Panc1 (cell line): Measurements from ENCODE around the gene MYEOV. TPM values are rescaled to one million over a fixed set of nuclear protein-coding genes. Genes with fewer than 3 reads are reported as not detected.

Source experiments
- ATAC-seq: fragments of 200-7000 bp; cut with Tn5 transposase; 2 replicates; pipeline ENCODE4 v1.9.1; 2020; ENCODE audit warnings: mild to moderate bottlenecking, moderate library complexity
- BruUV-seq: library from RNA; stranded (reverse); fragments of 400-500 nt; replicated peaks from 2 replicates; lab custom pipeline; 2021; lab: Mats Ljungman, UMichigan
- CTCF ChIA-PET: fragments of 300-600 bp; sonication (Branson Sonifier 250); formaldehyde crosslinking; loops from one replicate; lab custom pipeline; 2022; ENCODE audit warnings: antibody characterized with exemption; lab: Charles Lee
- POLR2A ChIA-PET: fragments of 300-600 bp; sonication (Branson Sonifier 250); formaldehyde crosslinking; loops from one replicate; lab custom pipeline; 2022; ENCODE audit warnings: antibody characterized with exemption; lab: Charles Lee
- DNase-seq: peaks from one replicate; pipeline ENCODE4 v3.0.0-alpha.2; 2010; ENCODE audit warnings: low read depth, low spot score
- H3K27ac ChIP-seq: 2 replicates; pipeline ENCODE4 v1.5.1; 2011; ENCODE audit warnings: mild to moderate bottlenecking, low read length, inconsistent platforms
- H3K27me3 ChIP-seq: fragments of 200-500 bp; sonication (Bioruptor generic); 2 replicates; pipeline ENCODE4 v1.6.0; 2014; ENCODE audit warnings: low read length, inconsistent platforms; ENCODE audit not compliant: control insufficient read depth, insufficient read depth
- H3K36me3 ChIP-seq: fragments of 200-500 bp; sonication (Bioruptor generic); 2 replicates; pipeline ENCODE4 v1.5.1; 2014; ENCODE audit warnings: inconsistent platforms, mild to moderate bottlenecking, low read length, moderate library complexity; ENCODE audit not compliant: control insufficient read depth, insufficient read depth
- H3K4me1 ChIP-seq: 2 replicates; pipeline ENCODE4 v1.5.1; 2011; ENCODE audit warnings: inconsistent platforms, mild to moderate bottlenecking, low read length, moderate library complexity; ENCODE audit not compliant: control insufficient read depth, insufficient read depth
- H3K4me3 ChIP-seq, 2 experiments: 2 replicates each; pipeline ENCODE4 v1.5.1; 2011 to 2012; ENCODE audit warnings: low read depth in 2 of 2, low read length in 2 of 2, mild to moderate bottlenecking in 2 of 2, inconsistent platforms in 1 of 2, moderate library complexity in 1 of 2
- H3K9me3 ChIP-seq: fragments of 200-500 bp; sonication (Bioruptor generic); 2 replicates; pipeline ENCODE4 v1.5.1; 2014; ENCODE audit warnings: low read depth, mild to moderate bottlenecking, inconsistent platforms, low read length, moderate library complexity; ENCODE audit not compliant: control insufficient read depth, insufficient read depth
- POLR2AphosphoS5 ChIP-seq: IDR thresholded peaks from 2 replicates; pipeline ENCODE4 v1.6.1; 2012; ENCODE audit warnings: mild to moderate bottlenecking, low read depth, low read length, moderate library complexity
- SIN3A ChIP-seq: IDR thresholded peaks from 2 replicates; pipeline ENCODE4 v1.6.1; 2012; ENCODE audit warnings: low read depth, mild to moderate bottlenecking, low read length, moderate library complexity, borderline replicate concordance; ENCODE audit not compliant: insufficient read depth
- TCF7L2 ChIP-seq: IDR thresholded peaks from 2 replicates; pipeline ENCODE4 v1.6.1; 2011; ENCODE audit warnings: mild to moderate bottlenecking, low read depth, low read length, inconsistent platforms
- in situ Hi-C: cut with HindIII; loops from 2 replicates; pipeline ENCODE4 v1.10.0; 2016; ENCODE audit warnings: low sequenced_read_pairs, low pct_unique_long_range_greater_than_20kb
- intact Hi-C: fragments of 100-400 bp; cut with micrococcal nuclease; formaldehyde crosslinking; loops from one replicate; pipeline ENCODE4 v1.10.0; 2022; ENCODE audit not compliant: unreplicated experiment
- total RNA-seq: library from RNA; stranded (reverse); gene quantifications from one replicate; pipeline ENCODE4 v1.2.1, GENCODE V29; 2021; ENCODE audit not compliant: unreplicated experiment
- TF ChIP-seq, protein P1 (sequence below), 2 experiments: IDR thresholded peaks; 2 replicates each; pipeline ENCODE4 v1.6.1; 2011 to 2012; ENCODE audit warnings: low read depth in 2 of 2, control low read depth in 1 of 2, low read length in 1 of 2, mild to moderate bottlenecking in 1 of 2, moderate library complexity in 1 of 2; ENCODE audit not compliant: insufficient read depth in 1 of 2
- TF ChIP-seq, protein P2 (sequence below): fragments of 450-650 bp; IDR thresholded peaks from 2 replicates; pipeline ENCODE4 v1.5.1; 2017; ENCODE audit warnings: mild to moderate bottlenecking

MYEOV gene
- total RNA-seq, 1 experiment from 2014 or later, result 69.8 TPM

GRCh38 chr11:69342588-69343330, 48.8 kb downstream of the MYEOV start:
- H3K9me3 ChIP-seq, result peaks cover 6% of the 10 kb centered on the region; the same call in 1 of the 2 replicates
- DNase-seq (no peak), ATAC-seq (no peak)
- TF ChIP-seq POLR2AphosphoS5, result no peak
- TF ChIP-seq, protein P1, sequence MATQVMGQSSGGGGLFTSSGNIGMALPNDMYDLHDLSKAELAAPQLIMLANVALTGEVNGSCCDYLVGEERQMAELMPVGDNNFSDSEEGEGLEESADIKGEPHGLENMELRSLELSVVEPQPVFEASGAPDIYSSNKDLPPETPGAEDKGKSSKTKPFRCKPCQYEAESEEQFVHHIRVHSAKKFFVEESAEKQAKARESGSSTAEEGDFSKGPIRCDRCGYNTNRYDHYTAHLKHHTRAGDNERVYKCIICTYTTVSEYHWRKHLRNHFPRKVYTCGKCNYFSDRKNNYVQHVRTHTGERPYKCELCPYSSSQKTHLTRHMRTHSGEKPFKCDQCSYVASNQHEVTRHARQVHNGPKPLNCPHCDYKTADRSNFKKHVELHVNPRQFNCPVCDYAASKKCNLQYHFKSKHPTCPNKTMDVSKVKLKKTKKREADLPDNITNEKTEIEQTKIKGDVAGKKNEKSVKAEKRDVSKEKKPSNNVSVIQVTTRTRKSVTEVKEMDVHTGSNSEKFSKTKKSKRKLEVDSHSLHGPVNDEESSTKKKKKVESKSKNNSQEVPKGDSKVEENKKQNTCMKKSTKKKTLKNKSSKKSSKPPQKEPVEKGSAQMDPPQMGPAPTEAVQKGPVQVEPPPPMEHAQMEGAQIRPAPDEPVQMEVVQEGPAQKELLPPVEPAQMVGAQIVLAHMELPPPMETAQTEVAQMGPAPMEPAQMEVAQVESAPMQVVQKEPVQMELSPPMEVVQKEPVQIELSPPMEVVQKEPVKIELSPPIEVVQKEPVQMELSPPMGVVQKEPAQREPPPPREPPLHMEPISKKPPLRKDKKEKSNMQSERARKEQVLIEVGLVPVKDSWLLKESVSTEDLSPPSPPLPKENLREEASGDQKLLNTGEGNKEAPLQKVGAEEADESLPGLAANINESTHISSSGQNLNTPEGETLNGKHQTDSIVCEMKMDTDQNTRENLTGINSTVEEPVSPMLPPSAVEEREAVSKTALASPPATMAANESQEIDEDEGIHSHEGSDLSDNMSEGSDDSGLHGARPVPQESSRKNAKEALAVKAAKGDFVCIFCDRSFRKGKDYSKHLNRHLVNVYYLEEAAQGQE (IDR thresholded peaks at IDR 0.05; ENCODE audit: insufficient read depth in 1 of 2, low read depth in 2 of 2, low read length in 1 of 2), result no peak
- no peak for TF ChIP-seq SIN3A
- TF ChIP-seq, protein P2, sequence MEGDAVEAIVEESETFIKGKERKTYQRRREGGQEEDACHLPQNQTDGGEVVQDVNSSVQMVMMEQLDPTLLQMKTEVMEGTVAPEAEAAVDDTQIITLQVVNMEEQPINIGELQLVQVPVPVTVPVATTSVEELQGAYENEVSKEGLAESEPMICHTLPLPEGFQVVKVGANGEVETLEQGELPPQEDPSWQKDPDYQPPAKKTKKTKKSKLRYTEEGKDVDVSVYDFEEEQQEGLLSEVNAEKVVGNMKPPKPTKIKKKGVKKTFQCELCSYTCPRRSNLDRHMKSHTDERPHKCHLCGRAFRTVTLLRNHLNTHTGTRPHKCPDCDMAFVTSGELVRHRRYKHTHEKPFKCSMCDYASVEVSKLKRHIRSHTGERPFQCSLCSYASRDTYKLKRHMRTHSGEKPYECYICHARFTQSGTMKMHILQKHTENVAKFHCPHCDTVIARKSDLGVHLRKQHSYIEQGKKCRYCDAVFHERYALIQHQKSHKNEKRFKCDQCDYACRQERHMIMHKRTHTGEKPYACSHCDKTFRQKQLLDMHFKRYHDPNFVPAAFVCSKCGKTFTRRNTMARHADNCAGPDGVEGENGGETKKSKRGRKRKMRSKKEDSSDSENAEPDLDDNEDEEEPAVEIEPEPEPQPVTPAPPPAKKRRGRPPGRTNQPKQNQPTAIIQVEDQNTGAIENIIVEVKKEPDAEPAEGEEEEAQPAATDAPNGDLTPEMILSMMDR, result no peak
- H3K36me3 ChIP-seq, result no peaks in the 10 kb centered on the region
- H3K27ac ChIP-seq, result no peak overlapping the region
- ChIA-PET POLR2A (no interaction called here), CTCF (no interaction called here)
- H3K4me1 ChIP-seq, result peaks cover 7% of the 10 kb centered on the region
- no peak overlapping the region for H3K4me3 ChIP-seq
- intact Hi-C loops (no loop called here), in situ Hi-C loops (no loop called here)
- H3K27me3 ChIP-seq, result no peaks in the 10 kb centered on the region
- no TSS peak for BruUV-seq

GRCh38 chr11:69343401-69344321, 49.7 kb downstream of the MYEOV start:
- BruUV-seq, result no TSS peak
- no peak overlapping the region for H3K4me3 ChIP-seq
- no peaks in the 10 kb centered on the region for H3K36me3 ChIP-seq
- H3K27me3 ChIP-seq, result no peaks in the 10 kb centered on the region
- peaks cover 12% of the 10 kb centered on the region; the same call in 1 of the 2 replicates for H3K9me3 ChIP-seq
- ATAC-seq (no peak), DNase-seq (no peak)
- POLR2A ChIA-PET, result interaction anchor here (0.6 kb wide), 1 partner anchor 50 kb away, joined by 5 read pairs; the partner anchor contains the start of gene MYEOV
- TF ChIP-seq TCF7L2 (no peak), SIN3A (no peak), POLR2AphosphoS5 (no peak)
- TF ChIP-seq, protein P1 (IDR thresholded peaks at IDR 0.05; ENCODE audit: insufficient read depth in 1 of 2, low read depth in 2 of 2, low read length in 1 of 2), result no peak
- TF ChIP-seq, protein P2, result no peak
- intact Hi-C loops, result no loop called here
- no peak overlapping the region for H3K27ac ChIP-seq
- CTCF ChIA-PET, result no interaction called here
- peaks cover 5% of the 10 kb centered on the region; the same call in 1 of the 2 replicates for H3K4me1 ChIP-seq
- in situ Hi-C loops, result no loop called here
